ENCODE data around the gene TAF11.
A peak's percentile ranks its signal among the peaks of the same experiment; 100 is the strongest.
"Not testable (repeated sequence)": the region's sequence is repeated elsewhere in the genome, so short reads cannot be mapped to it uniquely, and the experiment has no call there.

TAF11 gene

DNA sequence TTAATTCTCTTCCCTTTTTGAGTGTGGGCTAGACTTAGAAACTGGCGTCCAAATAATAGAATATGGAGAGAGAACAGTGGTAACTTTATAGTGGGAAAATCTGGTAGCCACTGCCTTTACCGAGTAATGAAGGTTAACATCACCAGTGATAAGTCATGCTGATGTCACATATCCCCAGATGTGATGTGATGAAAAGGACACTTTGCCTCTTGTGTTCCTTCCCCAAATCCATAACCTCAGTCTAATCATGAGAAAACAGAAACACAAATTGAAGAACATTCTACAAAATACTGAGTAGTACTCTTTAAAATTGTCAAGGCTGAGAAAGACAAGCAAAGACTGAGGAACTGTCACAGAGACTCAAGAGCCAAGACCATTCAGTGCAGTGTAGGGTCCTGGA is 19.0 kb upstream of the TAF11 start:
- DNase-seq (ENCODE audit: low read depth in 4 of 4, low spot score in 1 of 4) = no peak

- DNase-seq (ENCODE audit: low read depth in 4 of 4, low spot score in 1 of 4) = no peak
These were observed 17.3 kb upstream of the TAF11 start for GRCh38 chr6:34904990-34905613.

GRCh38 chr6:34901930-34902329 is 14.1 kb upstream of the TAF11 start:
- no peak for DNase-seq (ENCODE audit: low read depth in 4 of 4, low spot score in 1 of 4)

- no peak for DNase-seq (ENCODE audit: low read depth in 4 of 4, low spot score in 1 of 4)
These were observed 12.6 kb upstream of the TAF11 start for GRCh38 chr6:34900321-34901031.

- not testable (repeated sequence) for DNase-seq (ENCODE audit: low read depth in 4 of 4, low spot score in 1 of 4)
These were observed 11.9 kb upstream of the TAF11 start for GRCh38 chr6:34899748-34900147.

- no peak for DNase-seq (ENCODE audit: low read depth in 4 of 4, low spot score in 1 of 4)
These were observed 9.9 kb upstream of the TAF11 start for GRCh38 chr6:34897716-34898115.

DNA sequence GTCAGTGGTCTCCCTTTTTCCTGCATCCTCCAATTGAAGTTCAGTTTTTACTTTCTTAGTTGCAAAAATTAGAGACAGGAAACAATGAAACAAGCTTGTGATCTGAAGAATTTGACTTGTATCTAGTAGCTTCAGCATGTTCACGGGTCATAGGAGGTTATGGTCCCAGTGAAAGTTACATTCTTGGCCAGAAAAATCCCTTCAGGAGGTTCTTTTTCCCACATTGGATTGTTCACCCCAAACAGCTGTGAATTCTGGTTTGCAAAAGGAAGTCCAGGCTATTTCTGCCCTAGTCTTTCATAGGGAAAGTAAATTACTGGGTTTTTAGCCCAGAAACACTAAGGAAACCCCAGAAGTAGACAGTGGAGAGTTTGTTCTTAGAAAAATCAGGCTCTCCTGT is 9.3 kb upstream of the TAF11 start:
- no peak for DNase-seq (ENCODE audit: low read depth in 4 of 4, low spot score in 1 of 4)

GRCh38 chr6:34894693-34895092 is 6.9 kb upstream of the TAF11 start:
- no peak for DNase-seq (ENCODE audit: low read depth in 4 of 4, low spot score in 1 of 4)

DNA sequence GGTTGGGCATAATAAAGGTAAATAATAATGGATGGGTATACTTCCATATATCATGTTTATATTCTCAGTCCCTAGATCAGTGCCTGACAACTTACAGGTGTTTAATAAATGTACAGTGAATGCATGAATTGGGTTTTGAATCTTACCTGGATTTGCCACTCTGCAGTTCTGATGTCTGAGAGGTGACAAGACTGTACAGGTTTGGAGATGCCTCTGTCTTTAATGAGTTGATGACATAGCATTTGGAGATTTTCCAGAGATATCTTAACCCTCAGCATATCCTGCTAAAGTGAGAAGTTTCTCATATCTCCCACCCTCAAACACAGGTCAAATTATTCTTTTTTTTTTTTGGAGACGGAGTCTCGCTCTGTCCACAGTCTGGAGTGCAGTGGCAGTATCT is 3.5 kb upstream of the TAF11 start:
- DNase-seq (ENCODE audit: low read depth in 4 of 4, low spot score in 1 of 4) = no peak

DNA sequence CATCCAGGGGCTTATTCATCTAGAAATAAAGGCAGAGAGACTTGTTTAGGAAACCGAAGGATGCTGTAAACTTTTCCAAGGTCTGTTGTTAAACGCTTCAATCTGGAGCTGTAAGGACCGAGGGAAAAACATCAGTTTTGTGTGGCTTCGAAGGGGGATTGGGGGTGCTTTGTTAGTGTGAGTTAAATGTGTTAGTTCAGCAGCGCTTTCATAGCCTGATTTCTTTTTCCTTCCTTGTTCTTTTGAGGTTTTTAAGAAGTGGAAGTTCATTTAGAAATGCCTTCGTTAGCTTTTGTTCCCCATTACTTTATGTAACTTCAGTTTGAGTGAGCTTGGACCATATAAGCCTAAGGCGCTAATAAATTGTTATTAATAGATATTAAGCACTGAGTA is 2.7 kb upstream of the TAF11 start:
- no peak for DNase-seq (ENCODE audit: low read depth in 4 of 4, low spot score in 1 of 4)

DNA sequence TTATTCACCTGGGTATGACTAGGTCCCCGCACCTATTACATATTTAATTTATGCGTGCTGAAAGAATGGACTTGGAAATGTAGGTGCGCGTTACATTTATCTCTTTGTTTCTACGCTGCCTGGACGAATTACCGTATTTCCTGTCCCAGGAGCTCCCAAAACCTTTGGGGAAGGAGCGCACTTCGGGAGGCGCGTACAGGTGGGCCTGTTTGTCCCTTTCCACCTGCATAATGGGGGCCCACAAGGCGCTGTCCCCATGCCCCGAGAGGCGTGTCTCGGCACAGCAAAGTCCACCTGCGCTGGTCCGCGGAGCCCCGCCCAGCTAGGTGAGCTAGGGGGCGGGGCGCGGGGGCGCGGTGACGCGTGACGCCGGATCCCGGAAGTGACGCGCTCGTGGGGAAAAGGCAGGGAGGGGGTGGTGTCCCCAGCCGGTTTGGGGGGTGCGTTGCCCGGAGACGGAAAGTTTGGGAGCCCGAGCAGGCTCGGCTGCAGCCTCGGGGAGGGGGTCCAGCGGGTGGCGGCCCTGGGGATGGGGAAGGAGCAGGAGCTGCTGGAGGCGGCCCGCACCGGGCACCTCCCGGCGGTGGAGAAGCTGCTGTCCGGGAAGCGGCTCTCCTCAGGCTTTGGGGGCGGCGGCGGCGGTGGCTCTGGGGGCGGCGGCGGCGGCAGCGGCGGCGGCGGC is 1.2 kb upstream of the TAF11 start, which contains the start of gene ANKS1A:
TSS of gene ANKS1A (plus strand) at position 382 of the 682 bp plus-strand sequence. CDS start at position 530, 148 bp downstream.
- peak; percentile 82 to 85 (median 84) for DNase-seq (ENCODE audit: low read depth in 4 of 4, low spot score in 1 of 4)

DNA sequence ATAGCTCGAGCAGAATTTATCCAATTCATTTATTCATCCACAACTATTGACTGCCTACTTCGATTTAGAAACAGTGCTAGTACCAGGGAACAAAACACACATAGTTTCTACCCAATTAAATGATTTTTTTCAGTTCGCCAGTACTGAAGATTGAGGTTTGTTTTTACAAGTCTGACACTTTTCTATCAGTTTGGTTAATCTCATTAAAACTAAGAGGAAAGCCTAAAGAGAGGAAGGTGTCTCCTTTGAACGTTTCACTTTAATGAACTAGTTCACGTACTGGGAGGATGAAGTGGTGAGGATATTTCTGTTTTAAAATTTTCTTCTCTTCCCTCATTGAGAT is 643 bp upstream of the TAF11 start:
- no peak for DNase-seq (ENCODE audit: low read depth in 4 of 4, low spot score in 1 of 4)

GRCh38 chr6:34885837-34886236 is 2.0 kb downstream of the TAF11 start:
- not testable (repeated sequence) for DNase-seq (ENCODE audit: low read depth in 4 of 4, low spot score in 1 of 4)

DNA sequence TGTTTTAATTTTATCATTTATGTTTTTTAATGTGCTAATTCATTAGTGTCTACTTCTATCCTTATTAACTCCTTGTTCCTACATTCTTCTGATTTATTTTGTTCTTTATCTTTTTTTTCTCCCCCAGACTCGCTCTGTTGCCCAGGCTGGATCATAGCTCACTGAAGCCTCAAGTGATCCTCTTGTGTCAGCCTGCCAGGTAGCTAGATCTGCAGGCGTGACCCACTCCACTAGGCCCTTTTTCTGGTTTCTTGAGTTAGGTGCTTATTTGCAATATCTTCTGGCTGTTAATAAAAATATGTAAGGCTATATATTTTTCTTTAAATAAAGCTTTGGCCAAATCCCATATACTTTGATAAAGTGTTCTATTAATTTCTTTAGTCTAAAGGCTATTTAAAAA is 2.8 kb downstream of the TAF11 start:
- no peak for DNase-seq (ENCODE audit: low read depth in 4 of 4, low spot score in 1 of 4)

GRCh38 chr6:34884073-34884472 is 3.8 kb downstream of the TAF11 start:
- not testable (repeated sequence) for DNase-seq (ENCODE audit: low read depth in 4 of 4, low spot score in 1 of 4)

- DNase-seq (ENCODE audit: low read depth in 4 of 4, low spot score in 1 of 4) = no peak
These were observed 9.9 kb downstream of the TAF11 start for GRCh38 chr6:34877869-34878485.

DNA sequence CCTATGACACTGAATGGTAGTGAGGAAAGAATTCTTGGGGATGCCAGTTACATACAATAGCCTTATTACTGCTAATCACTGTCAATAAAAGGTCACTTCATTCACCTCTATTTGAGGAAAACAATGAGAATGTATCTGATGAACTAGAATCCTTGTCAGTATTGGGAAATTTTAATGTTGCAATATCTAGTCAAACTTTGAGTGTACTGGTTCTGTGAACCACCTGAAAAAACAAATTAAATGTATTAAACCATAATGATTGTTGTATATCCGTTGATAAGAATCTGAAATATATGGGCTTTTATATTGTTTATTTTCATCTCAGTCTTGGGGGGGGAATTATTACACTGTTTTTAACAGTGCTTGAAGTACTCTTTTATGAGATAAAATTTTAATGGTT is 10.6 kb downstream of the TAF11 start:
- DNase-seq (ENCODE audit: low read depth in 4 of 4, low spot score in 1 of 4) = no peak

GRCh38 chr6:34876472-34876871 is 11.4 kb downstream of the TAF11 start:
- no peak for DNase-seq (ENCODE audit: low read depth in 4 of 4, low spot score in 1 of 4)

- no peak for DNase-seq (ENCODE audit: low read depth in 4 of 4, low spot score in 1 of 4)
These were observed 12.3 kb downstream of the TAF11 start for GRCh38 chr6:34875292-34876213.

- DNase-seq (ENCODE audit: low read depth in 4 of 4, low spot score in 1 of 4) = no peak
These were observed 15.5 kb downstream of the TAF11 start for GRCh38 chr6:34872332-34872731.

GRCh38 chr6:34871853-34872252 is 16.0 kb downstream of the TAF11 start:
- no peak for DNase-seq (ENCODE audit: low read depth in 4 of 4, low spot score in 1 of 4)
